GM21619 (cell line): ENCODE results near the gene EQTN.
"Not testable (repeated sequence)": the region's sequence is repeated elsewhere in the genome, so short reads cannot be mapped to it uniquely, and the experiment has no call there.

ENCODE experiments used
- ATAC-seq: cut with Tn5 transposase; IDR thresholded peaks from one replicate; pipeline ENCODE4 v1.9.1; 2021; ENCODE audit not compliant: unreplicated experiment

The EQTN gene

DNA sequence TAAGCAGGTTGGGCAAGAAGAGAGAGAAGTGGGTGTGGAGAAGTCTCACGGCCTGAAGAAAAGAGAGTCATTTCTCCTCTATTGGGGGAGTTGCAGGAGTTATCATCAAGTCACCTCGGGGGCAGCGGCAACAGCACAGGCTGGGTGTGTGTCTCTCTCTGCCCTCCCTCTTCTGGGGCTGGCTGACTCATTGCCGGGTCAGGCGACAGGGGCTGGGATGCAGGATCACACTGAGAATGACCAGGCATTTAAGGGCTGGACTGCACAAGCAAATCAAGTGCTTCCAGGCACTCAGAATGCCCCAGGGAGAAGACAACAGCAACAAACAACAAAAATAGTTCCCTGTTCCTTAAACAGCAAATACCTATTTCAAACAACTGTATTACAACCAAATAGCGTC lies 6.3 kb upstream of the EQTN start:
- ATAC-seq, result no peak

DNA sequence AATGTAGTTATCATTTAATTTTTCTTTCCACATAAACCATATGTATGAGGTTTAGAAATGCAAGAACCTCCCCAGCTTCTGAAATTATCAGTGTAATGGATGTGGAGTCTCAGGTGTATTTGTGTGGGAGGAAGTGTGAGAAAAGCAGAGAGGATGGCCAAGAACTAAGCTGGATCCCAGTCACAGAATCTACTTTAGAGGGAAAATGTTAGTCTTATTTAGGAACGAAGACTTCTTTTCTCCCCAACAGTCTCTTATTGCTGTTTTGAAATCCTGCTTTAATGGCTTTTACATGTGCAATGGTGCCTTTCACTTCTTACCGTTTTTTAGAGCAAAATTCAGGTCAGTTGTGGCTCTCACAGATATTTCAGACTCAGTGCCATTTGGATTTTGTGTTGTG lies 3.0 kb downstream of the EQTN start:
- ATAC-seq, result no peak

DNA sequence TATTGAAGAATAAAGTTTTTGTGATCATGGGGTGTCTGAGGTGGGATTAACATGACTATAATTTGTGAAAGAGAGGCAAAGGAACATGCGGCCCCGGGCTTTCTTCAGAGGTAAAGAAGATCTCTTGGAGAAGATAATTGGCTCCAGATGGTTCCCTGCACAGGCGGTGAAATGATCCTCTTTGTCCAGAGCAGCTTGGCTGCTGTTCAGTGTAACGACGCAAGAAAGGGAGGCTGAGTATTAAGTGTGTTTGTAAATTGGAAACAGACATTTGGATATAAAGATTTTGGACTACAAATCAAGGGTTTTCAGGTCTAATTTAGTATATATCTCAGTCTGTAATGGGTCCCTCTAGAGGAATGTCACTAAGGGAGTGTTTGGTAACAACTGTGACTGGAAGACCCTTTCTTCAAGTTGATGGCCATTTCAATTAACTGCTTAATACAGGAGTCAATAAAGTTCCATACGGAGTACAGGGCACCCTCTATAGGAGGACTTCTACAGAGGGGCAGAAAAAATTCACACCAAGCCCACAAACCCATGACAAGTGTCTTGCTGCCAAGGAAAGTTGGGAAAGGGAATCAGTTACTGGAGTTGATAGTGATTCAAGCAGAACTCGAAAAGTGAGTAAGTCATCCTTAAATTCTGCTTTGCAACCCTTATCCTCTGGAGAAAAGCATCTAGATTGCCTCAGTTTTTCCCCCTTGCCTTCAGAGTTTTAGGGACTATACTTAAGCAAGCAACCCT lies 4.1 kb downstream of the EQTN start:
- no peak for ATAC-seq

- no peak for ATAC-seq
Observed at GRCh38 chr9:27291292-27291691, 5.7 kb downstream of the EQTN start.

DNA sequence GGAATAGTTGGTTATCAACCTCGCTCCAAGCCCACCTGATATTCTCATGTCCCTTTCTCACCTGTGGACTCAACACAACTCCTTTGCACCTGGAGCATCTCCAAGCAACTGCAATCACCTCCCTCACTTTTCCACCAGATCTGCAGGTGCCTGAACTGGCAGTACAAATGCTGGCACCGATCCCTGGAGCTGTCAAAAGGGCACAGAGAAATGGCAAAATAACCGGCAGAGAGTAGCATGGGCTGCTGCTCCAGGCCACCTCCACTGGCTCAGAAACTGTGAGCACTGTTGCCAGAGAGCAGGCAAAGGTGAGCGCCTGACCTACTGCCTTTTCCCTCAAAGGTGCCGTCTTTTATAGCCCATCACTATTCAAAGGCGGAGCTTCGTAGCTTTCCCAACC lies 14.7 kb downstream of the EQTN start:
- no peak for ATAC-seq

- no peak for ATAC-seq
Observed at GRCh38 chr9:27280860-27281259, 16.1 kb downstream of the EQTN start.

DNA sequence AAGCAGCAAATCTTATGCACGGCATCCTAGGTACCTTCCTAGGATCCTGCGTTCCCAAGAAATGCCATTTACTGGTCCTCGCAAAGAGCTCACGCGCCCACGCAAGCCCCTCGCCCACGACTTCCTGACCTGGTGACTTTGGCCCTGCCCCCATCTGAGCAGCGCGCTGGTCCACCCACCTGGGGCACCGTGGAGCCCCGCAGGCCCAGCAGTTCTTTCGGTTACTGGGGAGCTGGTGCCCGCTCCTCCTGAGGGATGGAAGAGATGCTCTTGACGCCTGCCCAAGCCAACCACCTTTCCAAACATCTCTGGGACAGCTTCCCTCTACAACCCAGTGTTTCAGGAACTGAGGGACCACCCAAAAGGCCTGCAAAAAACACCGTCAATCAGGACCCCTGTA lies 16.7 kb downstream of the EQTN start:
- ATAC-seq, result no peak

- ATAC-seq, result no peak
Observed at GRCh38 chr9:27279611-27280010, 17.3 kb downstream of the EQTN start.

DNA sequence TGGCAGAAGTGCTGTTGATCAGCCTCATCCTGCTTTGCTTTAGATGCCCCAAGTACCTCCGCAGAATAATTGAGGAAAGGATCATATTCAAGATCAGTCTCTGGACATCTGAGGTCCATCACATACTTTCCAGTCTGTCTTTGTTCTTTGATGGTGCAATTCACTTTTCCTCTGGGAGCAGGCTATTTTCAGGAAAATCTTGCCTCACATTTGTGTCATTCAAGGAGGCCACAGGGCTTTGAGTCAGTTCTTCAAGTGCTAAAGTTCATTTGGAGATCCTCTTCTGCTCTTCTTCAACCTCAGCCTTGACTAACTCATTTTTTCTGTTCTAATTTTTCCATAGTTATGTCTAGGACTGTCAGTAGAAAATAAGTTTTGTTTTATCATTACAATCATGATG lies 18.6 kb downstream of the EQTN start:
- no peak for ATAC-seq

GRCh38 chr9:27276193-27277030 lies 20.5 kb downstream of the EQTN start:
- peak; percentile 51 for ATAC-seq

- no peak for ATAC-seq
Observed at GRCh38 chr9:27273186-27273585, 23.8 kb downstream of the EQTN start.

DNA sequence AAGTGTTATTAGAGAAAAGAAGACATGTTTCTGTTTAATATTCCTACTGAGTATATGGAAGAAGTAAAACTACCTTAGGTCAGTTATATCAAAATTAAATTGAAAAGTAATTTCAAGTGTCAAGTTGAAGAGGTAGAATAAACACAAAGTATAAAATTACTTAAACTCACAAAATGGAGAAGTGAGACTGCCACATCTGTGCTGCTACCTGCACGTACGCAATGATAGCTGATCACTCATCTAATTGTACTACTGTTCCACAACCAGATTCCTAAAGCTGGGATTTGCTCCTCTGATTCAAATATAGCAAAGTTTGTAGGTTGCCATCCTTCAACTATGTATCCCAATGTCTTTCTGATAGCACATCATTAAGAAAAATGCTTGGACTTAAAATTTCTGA lies 24.8 kb downstream of the EQTN start:
- no peak for ATAC-seq

DNA sequence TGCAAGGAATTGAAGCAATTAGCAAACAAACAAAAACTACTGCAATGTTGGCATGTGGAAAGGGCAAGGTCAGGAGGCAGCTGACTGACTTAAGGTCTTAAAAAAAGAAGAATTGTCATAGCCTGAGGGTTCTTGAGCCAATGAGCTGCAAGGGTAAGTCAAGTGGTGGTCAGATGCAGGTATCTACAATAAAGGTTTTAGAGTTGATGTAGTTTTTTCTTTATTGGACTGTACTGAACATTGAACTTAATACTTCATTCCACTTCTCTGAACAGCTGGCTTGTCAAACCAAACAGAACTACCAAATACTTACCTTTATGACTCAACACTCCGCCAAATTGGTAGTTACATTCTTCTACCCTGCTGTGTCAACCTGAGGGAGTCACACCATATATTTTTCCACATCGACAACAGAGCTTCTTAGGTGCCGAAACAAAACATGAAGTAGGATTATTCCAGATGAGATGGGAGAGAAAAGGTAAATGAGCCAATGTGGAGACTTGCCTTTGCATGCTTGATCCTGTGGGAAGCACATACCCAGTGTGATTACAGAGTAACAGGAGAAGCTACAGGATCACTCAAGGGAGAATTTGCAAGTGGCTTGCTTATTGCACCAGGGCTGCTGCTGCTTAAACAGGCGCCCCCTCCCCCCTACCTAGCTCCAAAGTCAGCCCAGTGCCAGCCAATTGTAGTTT lies 35.3 kb downstream of the EQTN start:
- no peak for ATAC-seq

DNA sequence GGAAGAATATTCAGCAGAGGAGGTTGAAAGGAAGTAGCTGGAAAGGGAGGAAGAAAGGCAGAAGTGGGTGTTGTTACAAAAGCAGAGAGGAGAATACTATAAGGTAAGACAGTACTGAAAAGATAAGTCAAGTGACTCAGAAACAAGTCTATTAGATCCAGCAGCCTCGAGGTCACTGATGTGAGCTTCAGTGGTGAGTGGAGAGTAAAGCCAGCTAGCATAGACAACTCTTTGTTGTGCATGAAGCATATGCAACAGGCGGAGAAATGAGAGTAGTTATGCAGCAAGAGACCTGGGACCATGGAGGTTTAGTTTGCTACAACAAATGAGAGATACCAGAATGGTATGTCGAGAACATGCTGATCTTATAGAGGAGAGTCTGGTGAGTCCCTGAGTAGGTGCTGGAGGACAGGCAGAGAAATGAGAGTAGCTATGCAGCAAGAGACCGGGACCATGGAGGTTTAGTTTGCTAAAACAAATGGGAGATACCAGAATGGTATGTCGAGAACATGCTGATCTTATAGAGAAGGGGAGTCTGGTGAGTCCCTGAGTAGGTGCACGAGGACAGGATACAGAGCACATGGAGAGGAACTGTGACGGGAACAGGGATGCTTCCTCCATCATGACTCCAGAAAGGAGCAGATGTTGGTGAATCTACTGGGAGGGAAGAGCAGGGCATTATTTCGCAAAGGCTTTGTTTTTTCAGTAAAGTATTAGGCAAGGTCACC lies 36.0 kb downstream of the EQTN start:
- ATAC-seq, result no peak

GRCh38 chr9:27258662-27259061 lies 38.3 kb downstream of the EQTN start:
- ATAC-seq, result no peak

GRCh38 chr9:27248702-27249101 lies 48.2 kb downstream of the EQTN start:
- no peak for ATAC-seq

GRCh38 chr9:27247756-27248155 lies 49.2 kb downstream of the EQTN start:
- peak; percentile 67 for ATAC-seq

GRCh38 chr9:27239648-27240047 lies 57.3 kb downstream of the EQTN start:
- ATAC-seq, result not testable (repeated sequence)
